Panc1 (cell line): Measurements from ENCODE around the gene NUP210L. TPM values are rescaled to one million over a fixed set of nuclear protein-coding genes. Genes with fewer than 3 reads are reported as not detected.

Experiments
- ATAC-seq: fragments of 200-7000 bp; cut with Tn5 transposase; 2 replicates; pipeline ENCODE4 v1.9.1; 2020; ENCODE audit warnings: mild to moderate bottlenecking, moderate library complexity
- BruUV-seq: library from RNA; stranded (reverse); fragments of 400-500 nt; replicated peaks from 2 replicates; lab custom pipeline; 2021; lab: Mats Ljungman, UMichigan
- CTCF ChIA-PET: fragments of 300-600 bp; sonication (Branson Sonifier 250); formaldehyde crosslinking; loops from one replicate; lab custom pipeline; 2022; ENCODE audit warnings: antibody characterized with exemption; lab: Charles Lee
- POLR2A ChIA-PET: fragments of 300-600 bp; sonication (Branson Sonifier 250); formaldehyde crosslinking; loops from one replicate; lab custom pipeline; 2022; ENCODE audit warnings: antibody characterized with exemption; lab: Charles Lee
- DNase-seq: peaks from one replicate; pipeline ENCODE4 v3.0.0-alpha.2; 2010; ENCODE audit warnings: low read depth, low spot score
- H3K27ac ChIP-seq: 2 replicates; pipeline ENCODE4 v1.5.1; 2011; ENCODE audit warnings: mild to moderate bottlenecking, low read length, inconsistent platforms
- H3K27me3 ChIP-seq: fragments of 200-500 bp; sonication (Bioruptor generic); 2 replicates; pipeline ENCODE4 v1.6.0; 2014; ENCODE audit warnings: low read length, inconsistent platforms; ENCODE audit not compliant: control insufficient read depth, insufficient read depth
- H3K36me3 ChIP-seq: fragments of 200-500 bp; sonication (Bioruptor generic); 2 replicates; pipeline ENCODE4 v1.5.1; 2014; ENCODE audit warnings: inconsistent platforms, mild to moderate bottlenecking, low read length, moderate library complexity; ENCODE audit not compliant: control insufficient read depth, insufficient read depth
- H3K4me1 ChIP-seq: 2 replicates; pipeline ENCODE4 v1.5.1; 2011; ENCODE audit warnings: inconsistent platforms, mild to moderate bottlenecking, low read length, moderate library complexity; ENCODE audit not compliant: control insufficient read depth, insufficient read depth
- H3K4me3 ChIP-seq, 2 experiments: 2 replicates each; pipeline ENCODE4 v1.5.1; 2011 to 2012; ENCODE audit warnings: low read depth in 2 of 2, low read length in 2 of 2, mild to moderate bottlenecking in 2 of 2, inconsistent platforms in 1 of 2, moderate library complexity in 1 of 2
- H3K9me3 ChIP-seq: fragments of 200-500 bp; sonication (Bioruptor generic); 2 replicates; pipeline ENCODE4 v1.5.1; 2014; ENCODE audit warnings: low read depth, mild to moderate bottlenecking, inconsistent platforms, low read length, moderate library complexity; ENCODE audit not compliant: control insufficient read depth, insufficient read depth
- POLR2AphosphoS5 ChIP-seq: IDR thresholded peaks from 2 replicates; pipeline ENCODE4 v1.6.1; 2012; ENCODE audit warnings: mild to moderate bottlenecking, low read depth, low read length, moderate library complexity
- SIN3A ChIP-seq: IDR thresholded peaks from 2 replicates; pipeline ENCODE4 v1.6.1; 2012; ENCODE audit warnings: low read depth, mild to moderate bottlenecking, low read length, moderate library complexity, borderline replicate concordance; ENCODE audit not compliant: insufficient read depth
- TCF7L2 ChIP-seq: IDR thresholded peaks from 2 replicates; pipeline ENCODE4 v1.6.1; 2011; ENCODE audit warnings: mild to moderate bottlenecking, low read depth, low read length, inconsistent platforms
- in situ Hi-C: cut with HindIII; loops from 2 replicates; pipeline ENCODE4 v1.10.0; 2016; ENCODE audit warnings: low sequenced_read_pairs, low pct_unique_long_range_greater_than_20kb
- intact Hi-C: fragments of 100-400 bp; cut with micrococcal nuclease; formaldehyde crosslinking; loops from one replicate; pipeline ENCODE4 v1.10.0; 2022; ENCODE audit not compliant: unreplicated experiment
- total RNA-seq: library from RNA; stranded (reverse); gene quantifications from one replicate; pipeline ENCODE4 v1.2.1, GENCODE V29; 2021; ENCODE audit not compliant: unreplicated experiment
- TF ChIP-seq, protein P1 (sequence below), 2 experiments: IDR thresholded peaks; 2 replicates each; pipeline ENCODE4 v1.6.1; 2011 to 2012; ENCODE audit warnings: low read depth in 2 of 2, control low read depth in 1 of 2, low read length in 1 of 2, mild to moderate bottlenecking in 1 of 2, moderate library complexity in 1 of 2; ENCODE audit not compliant: insufficient read depth in 1 of 2
- TF ChIP-seq, protein P2 (sequence below): fragments of 450-650 bp; IDR thresholded peaks from 2 replicates; pipeline ENCODE4 v1.5.1; 2017; ENCODE audit warnings: mild to moderate bottlenecking

The NUP210L gene
- total RNA-seq, 1 experiment from 2014 or later = 0.05 TPM

DNA sequence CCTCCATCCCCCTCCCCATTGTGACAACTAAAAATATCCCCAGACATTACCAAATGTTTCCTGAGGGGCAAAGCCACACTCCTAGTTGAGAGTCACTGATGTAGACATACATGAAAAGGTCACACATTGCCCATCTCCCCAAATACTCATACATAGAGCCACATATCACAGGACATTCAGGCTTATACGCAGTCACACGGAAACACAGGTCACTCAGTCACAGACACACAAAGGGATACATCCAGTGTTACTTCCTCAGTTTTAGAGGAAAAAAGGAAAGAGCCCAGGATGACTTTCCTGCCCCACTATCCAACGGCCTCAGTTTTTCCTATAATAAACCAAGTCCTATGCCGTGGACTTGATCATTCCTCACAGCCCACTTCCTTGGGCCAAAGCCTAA lies 193.5 kb downstream of the NUP210L start:
- Histone ChIP-seq H3K36me3 (no peaks in the 10 kb centered on the region; the same call in 1 of the 2 replicates), H3K4me1 (peaks cover 30% of the 10 kb centered on the region), H3K4me3 (peak overlapping the region; percentile 60 to 95; a peak in 3 of 4 replicates), H3K27me3 (no peaks in the 10 kb centered on the region), H3K27ac (peak overlapping the region; percentile 94), H3K9me3 (no peaks in the 10 kb centered on the region)
- ChIA-PET CTCF (no interaction called here), POLR2A (no interaction called here)
- no TSS peak for BruUV-seq
- TF ChIP-seq SIN3A (no peak), POLR2AphosphoS5 (no peak), TCF7L2 (no peak)
- TF ChIP-seq, protein P1, sequence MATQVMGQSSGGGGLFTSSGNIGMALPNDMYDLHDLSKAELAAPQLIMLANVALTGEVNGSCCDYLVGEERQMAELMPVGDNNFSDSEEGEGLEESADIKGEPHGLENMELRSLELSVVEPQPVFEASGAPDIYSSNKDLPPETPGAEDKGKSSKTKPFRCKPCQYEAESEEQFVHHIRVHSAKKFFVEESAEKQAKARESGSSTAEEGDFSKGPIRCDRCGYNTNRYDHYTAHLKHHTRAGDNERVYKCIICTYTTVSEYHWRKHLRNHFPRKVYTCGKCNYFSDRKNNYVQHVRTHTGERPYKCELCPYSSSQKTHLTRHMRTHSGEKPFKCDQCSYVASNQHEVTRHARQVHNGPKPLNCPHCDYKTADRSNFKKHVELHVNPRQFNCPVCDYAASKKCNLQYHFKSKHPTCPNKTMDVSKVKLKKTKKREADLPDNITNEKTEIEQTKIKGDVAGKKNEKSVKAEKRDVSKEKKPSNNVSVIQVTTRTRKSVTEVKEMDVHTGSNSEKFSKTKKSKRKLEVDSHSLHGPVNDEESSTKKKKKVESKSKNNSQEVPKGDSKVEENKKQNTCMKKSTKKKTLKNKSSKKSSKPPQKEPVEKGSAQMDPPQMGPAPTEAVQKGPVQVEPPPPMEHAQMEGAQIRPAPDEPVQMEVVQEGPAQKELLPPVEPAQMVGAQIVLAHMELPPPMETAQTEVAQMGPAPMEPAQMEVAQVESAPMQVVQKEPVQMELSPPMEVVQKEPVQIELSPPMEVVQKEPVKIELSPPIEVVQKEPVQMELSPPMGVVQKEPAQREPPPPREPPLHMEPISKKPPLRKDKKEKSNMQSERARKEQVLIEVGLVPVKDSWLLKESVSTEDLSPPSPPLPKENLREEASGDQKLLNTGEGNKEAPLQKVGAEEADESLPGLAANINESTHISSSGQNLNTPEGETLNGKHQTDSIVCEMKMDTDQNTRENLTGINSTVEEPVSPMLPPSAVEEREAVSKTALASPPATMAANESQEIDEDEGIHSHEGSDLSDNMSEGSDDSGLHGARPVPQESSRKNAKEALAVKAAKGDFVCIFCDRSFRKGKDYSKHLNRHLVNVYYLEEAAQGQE (IDR thresholded peaks at IDR 0.05; ENCODE audit: insufficient read depth in 1 of 2, low read depth in 2 of 2, low read length in 1 of 2) = no peak
- TF ChIP-seq, protein P2, sequence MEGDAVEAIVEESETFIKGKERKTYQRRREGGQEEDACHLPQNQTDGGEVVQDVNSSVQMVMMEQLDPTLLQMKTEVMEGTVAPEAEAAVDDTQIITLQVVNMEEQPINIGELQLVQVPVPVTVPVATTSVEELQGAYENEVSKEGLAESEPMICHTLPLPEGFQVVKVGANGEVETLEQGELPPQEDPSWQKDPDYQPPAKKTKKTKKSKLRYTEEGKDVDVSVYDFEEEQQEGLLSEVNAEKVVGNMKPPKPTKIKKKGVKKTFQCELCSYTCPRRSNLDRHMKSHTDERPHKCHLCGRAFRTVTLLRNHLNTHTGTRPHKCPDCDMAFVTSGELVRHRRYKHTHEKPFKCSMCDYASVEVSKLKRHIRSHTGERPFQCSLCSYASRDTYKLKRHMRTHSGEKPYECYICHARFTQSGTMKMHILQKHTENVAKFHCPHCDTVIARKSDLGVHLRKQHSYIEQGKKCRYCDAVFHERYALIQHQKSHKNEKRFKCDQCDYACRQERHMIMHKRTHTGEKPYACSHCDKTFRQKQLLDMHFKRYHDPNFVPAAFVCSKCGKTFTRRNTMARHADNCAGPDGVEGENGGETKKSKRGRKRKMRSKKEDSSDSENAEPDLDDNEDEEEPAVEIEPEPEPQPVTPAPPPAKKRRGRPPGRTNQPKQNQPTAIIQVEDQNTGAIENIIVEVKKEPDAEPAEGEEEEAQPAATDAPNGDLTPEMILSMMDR = no peak
- ATAC-seq = no peak
- intact Hi-C loops (no loop called here), in situ Hi-C loops (loop anchor here (5.0 kb wide), 1 partner anchor 74 kb away; no protein-coding TSS in a partner anchor)
- DNase-seq = no peak

DNA sequence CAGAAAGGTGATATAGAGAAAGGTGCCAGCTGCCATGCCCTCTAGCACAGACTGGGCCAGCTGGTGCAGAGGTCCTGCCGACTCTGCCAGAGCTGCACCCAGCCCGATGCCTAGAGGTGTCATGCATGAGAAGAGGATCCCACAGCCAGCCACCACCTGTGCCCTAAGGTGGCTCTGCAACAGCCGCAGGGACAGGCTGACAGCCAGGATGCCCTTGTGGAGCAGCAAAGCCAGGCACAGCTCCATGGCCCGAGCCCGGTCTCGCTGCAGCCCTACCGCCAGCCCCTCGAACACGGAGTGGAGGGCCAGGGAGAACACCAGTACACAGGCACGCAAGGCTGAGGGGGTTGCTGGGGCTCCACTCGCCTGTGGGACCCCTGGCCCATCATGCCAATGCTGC lies 194.7 kb downstream of the NUP210L start:
- TF ChIP-seq, protein P1 (IDR thresholded peaks at IDR 0.05; ENCODE audit: insufficient read depth in 1 of 2, low read depth in 2 of 2, low read length in 1 of 2) = no peak
- TF ChIP-seq SIN3A (no peak), TCF7L2 (no peak), POLR2AphosphoS5 (no peak)
- TF ChIP-seq, protein P2 = no peak
- Histone ChIP-seq H3K9me3 (no peaks in the 10 kb centered on the region), H3K4me3 (no peak overlapping the region), H3K36me3 (no peaks in the 10 kb centered on the region; the same call in 1 of the 2 replicates), H3K4me1 (peaks cover 32% of the 10 kb centered on the region), H3K27ac (no peak overlapping the region), H3K27me3 (no peaks in the 10 kb centered on the region)
- in situ Hi-C loops (loop anchor here (5.0 kb wide), 1 partner anchor 73 kb away; no protein-coding TSS in a partner anchor), intact Hi-C loops (no loop called here)
- POLR2A ChIA-PET = no interaction called here
- CTCF ChIA-PET = no interaction called here
- DNase-seq (no peak), ATAC-seq (no peak)
- BruUV-seq = no TSS peak
